HEK293 (cell line): ENCODE results near the gene TNN.

Experiments
- CTCF ChIA-PET: fragments of 350-600 bp; formaldehyde crosslinking; extraction: SDS; loops from one replicate; lab custom pipeline; 2021; ENCODE audit warnings: antibody characterized with exemption; lab: Yijun Ruan, JAX
- POLR2A ChIA-PET: fragments of 300-600 bp; formaldehyde crosslinking; extraction: SDS; loops from one replicate; lab custom pipeline; 2020; ENCODE audit warnings: antibody characterized with exemption, inconsistent platforms; lab: Yijun Ruan, JAX
- H3K27ac ChIP-seq: fragments of 200-500 bp; sonication (Bioruptor generic); 2 replicates; pipeline ENCODE4 v1.5.1; 2014; ENCODE audit warnings: low read depth, low read length, control low read depth, inconsistent platforms; ENCODE audit errors: extremely low read depth
- H3K36me3 ChIP-seq, 2 experiments: fragments of 200-500 bp in 1 of 2; sonication (Bioruptor generic) in 1 of 2; 1 replicate in 1 of 2; 2 replicates in 1 of 2; pipeline ENCODE4 v1.5.1; 2014 to 2017; ENCODE audit warnings: inconsistent platforms in 2 of 2, low read length in 2 of 2; ENCODE audit not compliant: control insufficient read depth in 2 of 2, insufficient read depth in 1 of 2
- H3K4me1 ChIP-seq: fragments of 200-500 bp; sonication (Bioruptor generic); 2 replicates; pipeline ENCODE4 v1.5.1; 2014; ENCODE audit warnings: mild to moderate bottlenecking, low read length, inconsistent platforms; ENCODE audit not compliant: control insufficient read depth, insufficient read depth
- H3K4me3 ChIP-seq: 2 replicates; pipeline ENCODE4 v1.5.1; 2011; ENCODE audit warnings: low read depth, mild to moderate bottlenecking, control low read depth, low read length, moderate library complexity
- H3K9me3 ChIP-seq: fragments of 200-500 bp; sonication (Bioruptor generic); 2 replicates; pipeline ENCODE4 v1.5.1; 2014; ENCODE audit warnings: low read depth, low read length, inconsistent platforms; ENCODE audit not compliant: control insufficient read depth, insufficient read depth
- ATF2 ChIP-seq: fragments of 450-650 bp; formaldehyde crosslinking; IDR thresholded peaks from 2 replicates; pipeline ENCODE4 v1.5.1; 2016; ENCODE audit warnings: missing biosample characterization, missing genetic modification characterization, low read depth
- OVOL3 ChIP-seq: fragments of 450-650 bp; formaldehyde crosslinking; IDR thresholded peaks from 2 replicates; pipeline ENCODE4 v1.5.1; 2016; ENCODE audit warnings: missing biosample characterization, missing genetic modification characterization
- SETDB1 ChIP-seq: IDR thresholded peaks from one replicate; pipeline ENCODE4 v1.6.1; 2017; ENCODE audit warnings: mild to moderate bottlenecking, low read length, moderate library complexity, mixed read lengths; ENCODE audit not compliant: insufficient read length
- TSHZ1 ChIP-seq: fragments of 450-650 bp; formaldehyde crosslinking; IDR thresholded peaks from 2 replicates; pipeline ENCODE4 v1.5.1; 2016; ENCODE audit warnings: missing biosample characterization, missing genetic modification characterization, borderline replicate concordance
- ZBTB26 ChIP-seq: fragments of 450-650 bp; formaldehyde crosslinking; optimal IDR thresholded peaks from 2 replicates; pipeline ENCODE3; 2016; ENCODE audit warnings: missing biosample characterization, mild to moderate bottlenecking, missing genetic modification characterization
- ZBTB49 ChIP-seq: fragments of 450-650 bp; formaldehyde crosslinking; IDR thresholded peaks from 2 replicates; pipeline ENCODE4 v1.5.1; 2016; ENCODE audit warnings: missing biosample characterization, missing genetic modification characterization, low read depth
- ZBTB6 ChIP-seq: fragments of 450-650 bp; formaldehyde crosslinking; IDR thresholded peaks from 2 replicates; pipeline ENCODE4 v1.5.1; 2017; ENCODE audit warnings: missing biosample characterization, missing genetic modification characterization
- ZFHX2 ChIP-seq: fragments of 450-650 bp; formaldehyde crosslinking; conservative IDR thresholded peaks from 2 replicates; pipeline ENCODE4 v1.5.1; 2016; ENCODE audit warnings: missing biosample characterization, missing genetic modification characterization
- ZFP69B ChIP-seq: fragments of 450-650 bp; formaldehyde crosslinking; IDR thresholded peaks from 2 replicates; pipeline ENCODE4 v1.5.1; 2016; ENCODE audit warnings: missing biosample characterization, missing genetic modification characterization
- ZNF148 ChIP-seq: fragments of 450-650 bp; formaldehyde crosslinking; IDR thresholded peaks from 2 replicates; pipeline ENCODE4 v1.5.0; 2017; ENCODE audit warnings: missing biosample characterization, missing genetic modification characterization, borderline replicate concordance
- ZNF155 ChIP-seq: fragments of 450-650 bp; formaldehyde crosslinking; IDR thresholded peaks from 2 replicates; pipeline ENCODE4 v1.5.1; 2016; ENCODE audit warnings: missing biosample characterization, missing genetic modification characterization
- ZNF174 ChIP-seq: fragments of 450-650 bp; formaldehyde crosslinking; IDR thresholded peaks from 2 replicates; pipeline ENCODE4 v1.5.0; 2017; ENCODE audit warnings: missing biosample characterization, mild to moderate bottlenecking, missing genetic modification characterization
- ZNF19 ChIP-seq: fragments of 450-650 bp; formaldehyde crosslinking; IDR thresholded peaks from 2 replicates; pipeline ENCODE4; 2016; ENCODE audit warnings: missing biosample characterization, missing genetic modification characterization, low read depth
- ZNF214 ChIP-seq: fragments of 450-650 bp; formaldehyde crosslinking; IDR thresholded peaks from 2 replicates; pipeline ENCODE4 v1.5.1; 2017; ENCODE audit warnings: missing biosample characterization, mild to moderate bottlenecking, missing genetic modification characterization, borderline replicate concordance
- ZNF239 ChIP-seq: fragments of 450-650 bp; formaldehyde crosslinking; IDR thresholded peaks from 2 replicates; pipeline ENCODE4 v1.5.1; 2016; ENCODE audit warnings: missing biosample characterization, missing genetic modification characterization
- ZNF24 ChIP-seq: fragments of 450-650 bp; formaldehyde crosslinking; IDR thresholded peaks from 2 replicates; pipeline ENCODE4 v1.5.1; 2016; ENCODE audit warnings: missing biosample characterization, missing genetic modification characterization
- ZNF423 ChIP-seq: fragments of 450-650 bp; formaldehyde crosslinking; IDR thresholded peaks from 2 replicates; pipeline ENCODE4 v1.5.1; 2016; ENCODE audit warnings: missing biosample characterization, missing genetic modification characterization
- ZNF514 ChIP-seq: fragments of 450-650 bp; formaldehyde crosslinking; IDR thresholded peaks from 2 replicates; pipeline ENCODE4 v1.5.1; 2016; ENCODE audit warnings: missing biosample characterization, missing genetic modification characterization

Gene TNN

DNA sequence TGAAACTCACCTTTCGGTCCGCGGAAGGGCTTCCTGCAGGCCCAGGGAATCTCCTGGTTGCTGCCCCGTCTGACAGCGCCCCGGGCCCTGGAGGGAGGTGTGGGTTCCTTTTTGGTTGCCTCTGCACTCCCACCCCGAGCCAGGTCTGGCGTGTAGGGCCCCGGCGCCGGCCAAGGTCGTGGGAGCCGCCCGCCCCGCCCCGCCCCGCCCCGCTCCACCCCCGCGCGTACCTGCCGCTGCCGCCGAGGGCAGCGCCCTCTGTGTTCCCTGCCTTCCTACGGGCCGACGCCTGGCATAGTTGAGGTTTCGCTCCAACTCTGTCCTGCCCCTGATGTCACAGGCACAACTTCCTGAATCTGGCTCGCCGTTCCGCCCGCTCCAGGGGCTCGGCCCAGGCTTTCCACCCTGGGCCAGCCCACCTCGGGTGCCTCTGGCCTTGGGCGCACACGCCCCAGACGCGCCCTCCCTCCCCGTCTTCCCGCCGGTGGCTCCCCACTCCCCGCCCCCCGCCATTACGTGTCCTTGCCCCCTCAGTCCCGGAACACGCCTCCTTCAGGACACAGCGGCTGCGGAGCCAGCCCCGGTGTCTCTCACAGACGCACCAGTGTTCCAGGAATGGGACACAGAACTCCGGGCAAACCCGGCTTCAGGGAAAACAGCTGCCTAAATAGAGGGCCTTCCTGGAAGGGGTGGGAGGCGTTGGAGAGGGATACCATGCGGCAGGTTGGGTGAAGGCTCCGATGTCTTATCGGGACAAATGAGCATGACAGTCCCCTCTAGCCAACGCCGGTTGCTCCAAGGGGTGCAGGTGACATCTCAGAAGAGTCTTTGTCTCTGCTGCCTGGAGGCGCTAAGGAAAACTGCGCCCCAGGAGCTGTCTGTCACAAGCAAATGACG lies 125.2 kb downstream of the TNN start, which contains the start of gene KIAA0040 (continued):
- TF ChIP-seq ATF2 (tag by site-specific recombination) (no peak), ZNF155 (tag by site-specific recombination) (no peak), OVOL3 (tag by site-specific recombination) (no peak), ZNF174 (no peak), ZBTB26 (tag by site-specific recombination) (peak; percentile 64), ZNF423 (tag by site-specific recombination) (no peak), ZNF24 (tag by site-specific recombination) (no peak), ZNF514 (tag by site-specific recombination) (no peak), ZFP69B (tag by site-specific recombination) (no peak), ZNF214 (tag by site-specific recombination) (no peak), ZNF239 (tag by site-specific recombination) (no peak), ZNF148 (tag by site-specific recombination) (no peak), TSHZ1 (tag by site-specific recombination) (no peak), SETDB1 (no peak), ZNF19 (tag by site-specific recombination) (no peak)

DNA sequence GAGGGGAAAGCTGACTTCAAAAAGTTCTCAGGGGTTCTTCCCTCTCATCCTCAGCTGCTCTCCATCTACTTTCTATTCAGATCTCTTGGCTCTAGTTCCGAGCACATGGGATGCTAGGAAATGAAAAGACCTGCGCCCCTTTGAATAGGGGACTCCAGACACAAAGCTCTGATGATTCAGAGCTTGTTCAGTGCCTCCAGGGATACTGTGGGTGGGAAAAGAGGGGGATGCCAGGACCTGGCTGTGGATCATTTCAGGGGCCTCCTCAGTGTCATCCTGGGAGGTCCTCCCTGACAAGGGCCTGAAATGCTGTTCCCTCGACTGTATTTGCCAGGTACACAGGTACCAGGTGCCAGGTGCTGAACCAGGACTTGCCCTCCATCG lies 125.9 kb downstream of the TNN start:
- Histone ChIP-seq H3K9me3 (no peaks in the 10 kb centered on the region), H3K4me3 (no peak overlapping the region), H3K27ac (peak overlapping the region; percentile 43; the same call in 1 of the 2 replicates), H3K36me3 (no peaks in the 10 kb centered on the region), H3K4me1 (peaks cover 4% of the 10 kb centered on the region; the same call in 1 of the 2 replicates)
- POLR2A ChIA-PET = no interaction called here
- TF ChIP-seq ZBTB26 (tag by site-specific recombination) (no peak), ZFHX2 (0 out of 2 replicates have a peak, but pooled peaks have one; percentile 13), ZBTB6 (tag by site-specific recombination) (0 out of 2 replicates have a peak, but pooled peaks have one; percentile 42), ZBTB49 (no peak)
- CTCF ChIA-PET = interaction anchor here (0.9 kb wide), 1 partner anchor 48 kb away, joined by 4 read pairs; no protein-coding TSS in a partner anchor
